Measurements from ENCODE around the gene CAMKK1.

Gene CAMKK1

GRCh38 chr17:3812771-3813170, 80.1 kb downstream of the CAMKK1 start:
- DNase-seq (ENCODE audit: low read depth in 2 of 2): no peak

- DNase-seq (ENCODE audit: low read depth in 2 of 2): no peak
Observed at GRCh38 chr17:3812284-3812683, 80.6 kb downstream of the CAMKK1 start.

All from stimulated activated CD8-positive, alpha-beta memory T cell treated with anti-CD3 and anti-CD28 coated beads, Interleukin-15, amount 100 ng/mL, for 4 hours (primary cell).